NCI-H2227 treated with DMSO at 0.1 percent for 48 hours (cell line): ENCODE results near the gene DYSF.
A peak's percentile ranks its signal among the peaks of the same experiment; 100 is the strongest.

ENCODE experiments used
- DNase-seq: peaks from one replicate; lab custom pipeline; 2025; lab: John Stamatoyannopoulos, UW

DYSF gene

GRCh38 chr2:71502941-71503738 is 49.8 kb downstream of the DYSF start:
- no peak for DNase-seq

- DNase-seq, result no peak
Observed at GRCh38 chr2:71503837-71504236, 50.5 kb downstream of the DYSF start.

GRCh38 chr2:71504611-71505010 is 51.2 kb downstream of the DYSF start:
- DNase-seq, result no peak

- no peak for DNase-seq
Observed at GRCh38 chr2:71505086-71505769, 51.9 kb downstream of the DYSF start.

GRCh38 chr2:71505770-71506140 is 52.4 kb downstream of the DYSF start:
- no peak for DNase-seq

GRCh38 chr2:71506222-71507153 is 53.1 kb downstream of the DYSF start:
- no peak for DNase-seq

GRCh38 chr2:71507476-71507875 is 54.1 kb downstream of the DYSF start:
- no peak for DNase-seq

GRCh38 chr2:71510196-71510807 is 56.9 kb downstream of the DYSF start:
- DNase-seq, result peak; percentile 54

GRCh38 chr2:71510938-71511337 is 57.6 kb downstream of the DYSF start:
- DNase-seq, result no peak

- no peak for DNase-seq
Observed at GRCh38 chr2:71511776-71512175, 58.4 kb downstream of the DYSF start.

GRCh38 chr2:71512386-71512785 is 59.0 kb downstream of the DYSF start:
- no peak for DNase-seq

- DNase-seq, result no peak
Observed at GRCh38 chr2:71513096-71513495, 59.7 kb downstream of the DYSF start.

- no peak for DNase-seq
Observed at GRCh38 chr2:71513721-71514120, 60.4 kb downstream of the DYSF start.

GRCh38 chr2:71516253-71516888 is 63.0 kb downstream of the DYSF start:
- DNase-seq, result no peak

GRCh38 chr2:71517851-71518250 is 64.5 kb downstream of the DYSF start:
- no peak for DNase-seq

GRCh38 chr2:71521436-71521950 is 68.1 kb downstream of the DYSF start:
- DNase-seq, result no peak

- DNase-seq, result no peak
Observed at GRCh38 chr2:71524476-71524875, 71.1 kb downstream of the DYSF start.

GRCh38 chr2:71526141-71526540 is 72.8 kb downstream of the DYSF start:
- no peak for DNase-seq

GRCh38 chr2:71526975-71527374 is 73.6 kb downstream of the DYSF start:
- DNase-seq, result no peak

GRCh38 chr2:71528131-71528591 is 74.8 kb downstream of the DYSF start:
- no peak for DNase-seq

- no peak for DNase-seq
Observed at GRCh38 chr2:71528749-71529148, 75.4 kb downstream of the DYSF start.
